Mammary epithelial cell (primary cell): ENCODE data around the gene ATP8A2.

Source experiments
- EZH2 ChIP-seq: IDR thresholded peaks from 2 replicates; pipeline ENCODE4 v1.6.1; 2012; ENCODE audit warnings: low read length, inconsistent platforms, borderline replicate concordance
- TF ChIP-seq, protein P1 (sequence below), 2 donors: IDR thresholded peaks in 1 of 2; conservative IDR thresholded peaks in 1 of 2; 2 replicates each; pipeline ENCODE4 v1.5.1; 2011 to 2012; ENCODE audit warnings: inconsistent platforms in 2 of 2, low read length in 2 of 2, mild to moderate bottlenecking in 2 of 2, control low read depth in 1 of 2, low read depth in 1 of 2; ENCODE audit not compliant: insufficient read depth in 1 of 2; ENCODE audit errors: extremely low read depth in 1 of 2

DNA sequence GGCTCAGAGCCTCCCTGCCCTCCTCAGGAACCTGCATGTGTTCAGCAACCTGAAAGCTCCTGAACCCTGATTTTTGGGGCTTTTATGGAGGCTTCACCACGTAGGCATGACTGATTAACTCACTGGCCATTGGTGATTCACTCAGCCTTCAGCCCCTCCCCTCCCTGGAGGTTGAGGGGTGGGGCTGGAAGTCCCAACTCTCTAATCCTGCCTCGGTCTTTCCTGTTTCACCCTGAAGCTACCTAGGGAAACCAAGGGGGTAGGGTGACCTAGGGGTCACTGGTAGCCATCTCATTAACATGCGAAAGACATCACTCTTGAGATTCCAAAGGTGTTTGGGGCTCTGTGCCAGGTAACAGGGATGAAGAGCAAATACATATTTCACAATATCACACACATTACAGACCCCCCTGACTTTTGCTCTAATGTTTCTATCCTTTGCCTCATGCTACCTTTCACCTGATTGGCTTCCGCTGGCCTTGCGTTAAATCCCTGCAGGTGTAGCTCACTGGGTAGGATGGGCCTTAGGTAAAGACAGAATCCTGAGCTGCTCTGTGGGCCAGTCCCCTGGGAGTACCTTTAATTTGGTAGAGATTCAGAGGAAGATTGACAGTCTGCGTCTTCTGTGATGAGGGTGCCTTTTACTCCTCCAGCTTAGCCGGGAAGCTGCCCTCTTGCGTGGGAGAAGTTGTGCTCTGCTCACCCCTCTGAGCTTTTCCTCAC is 260.6 kb downstream of the ATP8A2 start:
- TF ChIP-seq, protein P1, sequence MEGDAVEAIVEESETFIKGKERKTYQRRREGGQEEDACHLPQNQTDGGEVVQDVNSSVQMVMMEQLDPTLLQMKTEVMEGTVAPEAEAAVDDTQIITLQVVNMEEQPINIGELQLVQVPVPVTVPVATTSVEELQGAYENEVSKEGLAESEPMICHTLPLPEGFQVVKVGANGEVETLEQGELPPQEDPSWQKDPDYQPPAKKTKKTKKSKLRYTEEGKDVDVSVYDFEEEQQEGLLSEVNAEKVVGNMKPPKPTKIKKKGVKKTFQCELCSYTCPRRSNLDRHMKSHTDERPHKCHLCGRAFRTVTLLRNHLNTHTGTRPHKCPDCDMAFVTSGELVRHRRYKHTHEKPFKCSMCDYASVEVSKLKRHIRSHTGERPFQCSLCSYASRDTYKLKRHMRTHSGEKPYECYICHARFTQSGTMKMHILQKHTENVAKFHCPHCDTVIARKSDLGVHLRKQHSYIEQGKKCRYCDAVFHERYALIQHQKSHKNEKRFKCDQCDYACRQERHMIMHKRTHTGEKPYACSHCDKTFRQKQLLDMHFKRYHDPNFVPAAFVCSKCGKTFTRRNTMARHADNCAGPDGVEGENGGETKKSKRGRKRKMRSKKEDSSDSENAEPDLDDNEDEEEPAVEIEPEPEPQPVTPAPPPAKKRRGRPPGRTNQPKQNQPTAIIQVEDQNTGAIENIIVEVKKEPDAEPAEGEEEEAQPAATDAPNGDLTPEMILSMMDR (conservative IDR thresholded peaks at IDR 0.05 in 1 of 2, IDR thresholded peaks at IDR 0.05 in 1 of 2; ENCODE audit: extremely low read depth in 1 of 2, insufficient read depth in 1 of 2, low read depth in 1 of 2, low read length in 2 of 2): no peak
- TF ChIP-seq EZH2: no peak
